Hepatocyte (in vitro differentiated cells): Measurements from ENCODE around the gene NAV2.
"Not testable (repeated sequence)": the region's sequence is repeated elsewhere in the genome, so short reads cannot be mapped to it uniquely, and the experiment has no call there.

Experiments used
- CTCF ChIP-seq: fragments of 200-600 bp; sonication (generic); IDR thresholded peaks from 2 replicates; pipeline ENCODE4 v1.5.1; 2016; ENCODE audit warnings: antibody characterized with exemption, mild to moderate bottlenecking; ENCODE audit not compliant: poor library complexity
- EZH2 ChIP-seq: fragments of 200-600 bp; sonication (generic); IDR thresholded peaks from 2 replicates; pipeline ENCODE4 v1.6.1; 2016; ENCODE audit warnings: antibody characterized with exemption, mild to moderate bottlenecking, borderline replicate concordance
- EZH2phosphoT487 ChIP-seq: fragments of 200-600 bp; sonication (generic); IDR thresholded peaks from one replicate; pipeline ENCODE4 v1.6.1; 2018; ENCODE audit warnings: antibody characterized with exemption, mild to moderate bottlenecking, low read depth, moderate library complexity; ENCODE audit not compliant: unreplicated experiment, severe bottlenecking

DNA sequence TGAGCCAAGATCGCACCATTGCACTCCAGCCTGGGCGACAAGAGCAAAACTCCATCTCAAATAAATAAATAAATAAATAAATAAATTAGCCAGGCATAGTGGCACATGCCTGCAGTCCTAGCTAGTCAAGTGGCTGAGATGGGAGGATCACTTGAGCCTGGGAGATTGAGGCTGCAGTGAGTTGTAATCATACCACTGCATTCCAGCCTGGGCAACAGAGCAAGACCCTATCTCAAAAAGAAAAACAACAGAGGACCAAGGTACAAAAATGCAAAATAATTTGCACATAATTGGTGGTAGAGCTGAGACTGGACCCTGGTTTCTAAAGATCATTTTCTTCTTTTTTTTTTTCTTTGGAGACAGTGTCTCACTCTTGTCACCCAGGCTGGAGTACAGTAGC lies 294.0 kb downstream of the NAV2 start:
- not testable (repeated sequence) for TF ChIP-seq EZH2phosphoT487, CTCF, EZH2
